IPS-18a (cell line): ENCODE measurements around the gene HEATR1.
A peak's percentile ranks its signal among the peaks of the same experiment; 100 is the strongest.
"Not testable (repeated sequence)": the region's sequence is repeated elsewhere in the genome, so short reads cannot be mapped to it uniquely, and the experiment has no call there.

Source experiments
- H3K27ac ChIP-seq: one replicate; pipeline ENCODE4 v1.5.1; 2013; ENCODE audit warnings: low read length
- H3K27me3 ChIP-seq: one replicate; pipeline ENCODE4 v1.6.1; 2013; ENCODE audit warnings: mild to moderate bottlenecking, low read length; ENCODE audit not compliant: control insufficient read depth, insufficient read depth
- H3K36me3 ChIP-seq: one replicate; pipeline ENCODE4 v1.6.1; 2013; ENCODE audit warnings: low read depth, low read length; ENCODE audit not compliant: control insufficient read depth
- H3K4me1 ChIP-seq: one replicate; pipeline ENCODE4 v1.6.1; 2013; ENCODE audit warnings: low read depth, low read length; ENCODE audit not compliant: control insufficient read depth
- H3K4me3 ChIP-seq: one replicate; pipeline ENCODE4 v1.5.1; 2013; ENCODE audit warnings: low read length
- H3K9ac ChIP-seq: one replicate; pipeline ENCODE4 v1.6.1; 2013; ENCODE audit warnings: mild to moderate bottlenecking, low read length, moderate library complexity
- H3K9me3 ChIP-seq: one replicate; pipeline ENCODE4 v1.6.1; 2013; ENCODE audit warnings: low read depth, low read length; ENCODE audit not compliant: control insufficient read depth

Gene HEATR1

GRCh38 chr1:236515443-236515958 is 88.8 kb downstream of the HEATR1 start:
- no peaks in the 10 kb centered on the region for H3K27me3 ChIP-seq
- H3K4me1 ChIP-seq, result peaks cover 8% of the 10 kb centered on the region
- H3K27ac ChIP-seq, result no peak overlapping the region
- no peaks in the 10 kb centered on the region for H3K36me3 ChIP-seq
- H3K9me3 ChIP-seq, result no peaks in the 10 kb centered on the region
- no peak overlapping the region for H3K4me3 ChIP-seq
- H3K9ac ChIP-seq, result no peak overlapping the region

DNA sequence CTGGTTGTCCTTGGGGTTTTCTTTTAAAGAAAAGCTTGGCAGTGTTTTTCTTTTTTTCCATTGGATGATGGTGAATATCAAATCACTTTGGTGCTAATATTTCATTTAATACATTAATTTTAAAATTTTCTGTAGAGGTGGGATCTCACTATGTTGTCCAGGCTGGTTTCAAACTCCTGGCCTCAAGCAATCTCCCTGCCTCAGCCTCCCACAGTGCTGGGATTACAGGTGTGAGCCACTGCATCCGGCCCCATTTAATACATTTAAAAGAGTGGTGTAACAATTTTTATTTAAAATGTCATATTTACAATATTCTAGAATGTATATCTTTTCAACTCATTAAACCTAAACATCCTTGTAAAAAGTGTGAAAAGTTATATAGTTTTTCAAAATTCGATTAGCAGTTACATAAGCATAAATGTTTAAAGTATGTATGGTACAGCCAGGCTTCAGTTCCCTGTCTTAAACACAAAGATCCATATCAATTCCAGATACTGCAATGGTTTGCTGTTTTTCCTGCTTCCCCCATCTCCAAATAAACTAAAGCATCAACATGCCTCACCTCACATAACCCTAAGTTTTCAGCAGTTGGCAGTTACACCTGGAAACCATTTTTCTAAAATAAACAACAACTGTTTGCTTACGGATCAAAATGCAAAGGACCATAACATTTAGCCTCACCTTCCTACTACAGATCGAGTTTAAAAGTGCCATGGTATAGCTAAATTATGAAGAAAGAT is 89.4 kb downstream of the HEATR1 start:
- H3K9me3 ChIP-seq, result no peaks in the 10 kb centered on the region
- no peak overlapping the region for H3K4me3 ChIP-seq
- H3K36me3 ChIP-seq, result no peaks in the 10 kb centered on the region
- H3K4me1 ChIP-seq, result peaks cover 8% of the 10 kb centered on the region
- H3K27ac ChIP-seq, result no peak overlapping the region
- no peaks in the 10 kb centered on the region for H3K27me3 ChIP-seq
- H3K9ac ChIP-seq, result no peak overlapping the region

- no peak overlapping the region for H3K9ac ChIP-seq
- H3K4me1 ChIP-seq, result peaks cover 2% of the 10 kb centered on the region
- no peaks in the 10 kb centered on the region for H3K9me3 ChIP-seq
- no peaks in the 10 kb centered on the region for H3K36me3 ChIP-seq
- H3K27me3 ChIP-seq, result no peaks in the 10 kb centered on the region
- H3K27ac ChIP-seq, result no peak overlapping the region
- H3K4me3 ChIP-seq, result no peak overlapping the region
These were observed 92.4 kb downstream of the HEATR1 start for GRCh38 chr1:236511735-236512418.

DNA sequence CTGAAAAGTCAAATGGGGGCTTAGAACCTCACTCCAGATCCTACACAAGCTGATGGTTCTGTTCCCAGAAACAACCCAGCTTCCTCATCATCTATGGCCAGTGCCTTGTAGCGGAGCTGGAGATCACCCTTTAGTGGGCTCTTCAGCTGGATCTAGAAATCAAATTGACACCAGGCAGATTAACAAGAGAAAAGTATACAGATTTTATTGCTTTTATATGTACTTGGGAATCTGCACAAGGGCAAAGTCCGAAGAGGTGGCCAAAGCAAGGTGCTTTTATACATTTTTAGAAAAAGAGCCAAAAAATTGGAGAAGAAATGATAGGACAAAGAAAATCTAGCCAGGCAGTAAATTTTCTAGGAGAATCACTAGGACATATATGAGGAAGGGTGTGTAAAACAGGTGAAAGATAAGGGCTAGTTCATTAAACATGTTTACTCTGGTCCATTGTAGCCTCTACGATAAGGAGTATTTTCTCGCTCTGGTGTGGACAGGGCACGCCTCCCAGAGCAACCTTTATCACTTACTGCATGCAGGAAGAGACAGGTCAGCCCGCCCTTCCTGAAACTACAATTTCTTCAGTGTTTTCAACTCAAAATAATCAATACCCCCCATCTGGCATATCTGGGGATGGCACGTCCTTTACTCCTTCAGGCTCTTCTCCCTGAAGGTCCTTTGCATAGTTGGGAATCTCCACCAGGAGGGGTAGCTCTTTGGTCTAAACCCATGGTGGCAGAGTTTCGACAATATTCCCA is 94.5 kb downstream of the HEATR1 start:
- H3K9me3 ChIP-seq, result no peaks in the 10 kb centered on the region
- H3K9ac ChIP-seq, result no peak overlapping the region
- H3K4me1 ChIP-seq, result no peaks in the 10 kb centered on the region
- H3K36me3 ChIP-seq, result no peaks in the 10 kb centered on the region
- no peaks in the 10 kb centered on the region for H3K27me3 ChIP-seq
- H3K27ac ChIP-seq, result no peak overlapping the region
- H3K4me3 ChIP-seq, result no peak overlapping the region

GRCh38 chr1:236509203-236509602 is 95.1 kb downstream of the HEATR1 start:
- no peak overlapping the region for H3K27ac ChIP-seq
- H3K27me3 ChIP-seq, result no peaks in the 10 kb centered on the region
- no peaks in the 10 kb centered on the region for H3K9me3 ChIP-seq
- no peak overlapping the region for H3K4me3 ChIP-seq
- no peak overlapping the region for H3K9ac ChIP-seq
- H3K4me1 ChIP-seq, result no peaks in the 10 kb centered on the region
- H3K36me3 ChIP-seq, result no peaks in the 10 kb centered on the region

DNA sequence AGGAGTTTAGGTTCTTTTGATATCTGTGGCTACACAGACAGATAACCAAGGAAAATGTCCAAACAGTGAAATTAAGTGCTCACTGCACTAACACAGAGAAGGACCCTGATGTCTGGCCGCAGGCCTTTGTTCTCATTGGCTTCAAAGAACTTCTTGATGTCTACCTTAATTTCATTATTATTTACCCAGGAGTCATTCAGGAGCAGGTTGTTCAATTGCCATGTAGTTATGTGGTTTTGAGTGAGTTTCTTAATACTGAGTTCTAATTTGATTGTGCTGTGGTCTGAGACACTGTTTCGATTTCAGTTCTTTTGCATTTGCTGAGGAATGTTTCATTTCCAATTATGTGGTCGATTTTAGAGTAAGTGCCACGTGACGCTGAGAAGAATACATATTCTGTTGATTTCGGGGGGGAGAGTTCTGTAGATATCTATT is 95.7 kb downstream of the HEATR1 start:
- Histone ChIP-seq H3K27me3 (no peaks in the 10 kb centered on the region), H3K27ac (no peak overlapping the region), H3K4me3 (no peak overlapping the region), H3K4me1 (no peaks in the 10 kb centered on the region), H3K9me3 (no peaks in the 10 kb centered on the region), H3K36me3 (no peaks in the 10 kb centered on the region), H3K9ac (no peak overlapping the region)

DNA sequence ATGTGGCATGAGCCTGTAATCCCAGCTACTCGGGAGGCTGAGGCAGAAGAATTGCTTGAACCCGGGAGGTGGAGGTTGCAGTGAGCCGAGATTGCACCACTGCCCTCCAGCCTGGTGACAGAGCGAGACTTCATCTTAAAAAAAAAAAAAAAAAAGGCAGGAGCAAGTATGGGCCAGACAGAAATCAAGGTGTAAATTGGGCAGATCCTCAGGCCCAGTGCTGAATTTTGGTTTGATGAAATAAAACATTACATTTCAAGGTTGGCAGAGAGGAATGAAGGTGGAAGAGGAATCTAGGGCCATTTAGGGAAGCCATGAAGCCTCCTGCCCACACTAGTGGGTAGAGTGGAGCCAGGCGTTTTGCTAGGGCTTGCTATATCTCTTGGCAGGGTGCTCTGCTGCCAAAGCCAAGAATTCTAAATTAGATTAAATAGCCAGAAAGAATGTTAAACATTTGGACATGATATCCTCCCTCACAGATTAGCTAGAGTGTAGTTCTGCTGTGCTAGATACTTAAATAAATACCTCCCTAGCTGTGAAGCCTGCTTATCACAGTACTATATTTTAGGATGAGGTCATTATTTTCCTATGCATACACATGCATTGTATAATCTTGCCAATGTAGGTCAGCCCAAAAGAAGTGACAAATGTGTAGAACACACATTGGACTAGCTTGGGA is 97.2 kb downstream of the HEATR1 start:
- Histone ChIP-seq H3K27ac (no peak overlapping the region), H3K36me3 (no peaks in the 10 kb centered on the region), H3K9me3 (no peaks in the 10 kb centered on the region), H3K4me1 (peaks cover 5% of the 10 kb centered on the region), H3K9ac (no peak overlapping the region), H3K4me3 (no peak overlapping the region), H3K27me3 (no peaks in the 10 kb centered on the region)

DNA sequence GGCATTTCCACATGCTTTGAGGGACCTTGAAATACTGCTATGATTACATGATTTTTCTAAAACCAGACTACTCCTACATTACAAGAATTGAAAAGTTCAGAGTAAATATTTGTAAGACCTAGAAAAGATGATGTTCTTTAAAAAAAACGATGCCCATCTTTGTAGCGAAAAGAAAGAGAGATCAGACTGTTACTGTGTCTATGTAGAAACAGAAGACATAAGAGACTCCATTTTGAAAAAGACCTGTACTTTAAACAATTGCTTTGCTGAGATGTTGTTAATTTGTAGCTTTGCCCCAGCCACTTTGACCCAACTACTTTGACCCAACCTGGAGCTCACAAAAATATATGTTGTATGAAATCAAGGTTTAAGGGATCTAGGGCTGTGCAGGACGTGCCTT is 100.0 kb downstream of the HEATR1 start:
- not testable (repeated sequence) for H3K9me3 ChIP-seq, H3K27me3 ChIP-seq, H3K4me1 ChIP-seq, H3K9ac ChIP-seq, H3K27ac ChIP-seq, H3K36me3 ChIP-seq, H3K4me3 ChIP-seq

GRCh38 chr1:236502972-236503639 is 101.2 kb downstream of the HEATR1 start:
- H3K4me1 ChIP-seq, result peaks cover 5% of the 10 kb centered on the region
- no peaks in the 10 kb centered on the region for H3K36me3 ChIP-seq
- H3K9ac ChIP-seq, result no peak overlapping the region
- H3K27ac ChIP-seq, result no peak overlapping the region
- H3K27me3 ChIP-seq, result no peaks in the 10 kb centered on the region
- no peaks in the 10 kb centered on the region for H3K9me3 ChIP-seq
- H3K4me3 ChIP-seq, result peak overlapping the region; percentile 39

GRCh38 chr1:236502579-236502971 is 101.7 kb downstream of the HEATR1 start:
- H3K27me3 ChIP-seq, result no peaks in the 10 kb centered on the region
- H3K27ac ChIP-seq, result no peak overlapping the region
- H3K4me3 ChIP-seq, result no peak overlapping the region
- no peak overlapping the region for H3K9ac ChIP-seq
- H3K9me3 ChIP-seq, result no peaks in the 10 kb centered on the region
- H3K36me3 ChIP-seq, result no peaks in the 10 kb centered on the region
- peaks cover 5% of the 10 kb centered on the region for H3K4me1 ChIP-seq

DNA sequence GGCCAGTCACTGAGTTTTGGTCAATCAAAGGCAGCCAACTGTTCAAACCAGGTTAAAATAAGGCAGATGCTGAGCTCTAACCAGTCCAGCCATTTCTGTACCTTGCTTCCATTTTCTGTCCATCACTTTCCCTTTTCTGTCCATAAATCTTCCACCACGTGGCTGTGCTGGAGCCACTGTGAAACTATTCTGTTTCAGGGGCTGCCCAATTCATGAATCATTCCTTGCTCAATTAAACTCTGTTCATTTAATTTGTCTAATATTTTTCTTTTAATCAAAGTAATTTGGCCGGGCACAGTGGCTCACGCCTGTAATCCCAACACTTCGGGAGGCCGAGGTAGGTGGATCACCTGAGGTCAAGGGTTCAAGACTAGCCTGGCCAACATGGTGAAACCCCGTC is 103.2 kb downstream of the HEATR1 start:
- Histone ChIP-seq H3K27ac (no peak overlapping the region), H3K9ac (no peak overlapping the region), H3K27me3 (no peaks in the 10 kb centered on the region), H3K4me3 (no peak overlapping the region), H3K4me1 (peaks cover 5% of the 10 kb centered on the region), H3K36me3 (no peaks in the 10 kb centered on the region), H3K9me3 (no peaks in the 10 kb centered on the region)
